T-cell (primary cell): ENCODE results near the gene MAMDC2. TPM values are rescaled to one million over a fixed set of nuclear protein-coding genes. Genes with fewer than 3 reads are reported as not detected.

ENCODE experiments used
- ATAC-seq, 4 experiments: fragments of 200-7000 bp in 3 of 4; fragments of 150-1000 bp in 1 of 4; cut with Tn5 transposase; replicated peaks in 1 of 4; 1 replicate in 3 of 4; 2 replicates in 1 of 4; pipeline ENCODE4 v1.10.0; 2021; ENCODE audit warnings: moderate library complexity in 3 of 4, mild to moderate bottlenecking in 2 of 4, moderate number of reproducible peaks in 1 of 4
- CTCF ChIA-PET, 2 donors: fragments of 300-600 bp; sonication (Branson Sonifier 250); formaldehyde crosslinking; loops; one replicate each; lab custom pipeline; 2022; ENCODE audit warnings: antibody characterized with exemption in 2 of 2; lab: Charles Lee
- POLR2A ChIA-PET, 2 donors: fragments of 300-600 bp; sonication (Branson Sonifier 250); formaldehyde crosslinking; loops; one replicate each; lab custom pipeline; 2022; ENCODE audit warnings: antibody characterized with exemption in 2 of 2; lab: Charles Lee
- DNase-seq, 35 experiments: peaks; one replicate each; pipeline versions ENCODE4 v3.0.0 to v3.0.0-alpha.2; 2013 to 2023
- H3K27ac ChIP-seq: one replicate; pipeline ENCODE4 v1.5.1; 2013; ENCODE audit warnings: low read length
- H3K27me3 ChIP-seq, 2 experiments: replicated peaks in 1 of 2; 1 replicate in 1 of 2; 2 replicates in 1 of 2; pipeline versions ENCODE4 v1.6.1 to v1.7.0; 2013; ENCODE audit warnings: low read length in 1 of 2, mixed read lengths in 1 of 2; ENCODE audit not compliant: control insufficient read depth in 2 of 2, insufficient read depth in 2 of 2; ENCODE audit errors: extremely low read depth in 1 of 2
- H3K36me3 ChIP-seq, 2 donors: 1 replicate in 1 of 2; 2 replicates in 1 of 2; pipeline versions ENCODE4 v1.6.1 to v1.7.0; 2013; ENCODE audit warnings: low read length in 1 of 2; ENCODE audit not compliant: control insufficient read depth in 2 of 2, insufficient read depth in 1 of 2; ENCODE audit errors: extremely low read depth in 1 of 2
- H3K4me1 ChIP-seq, 2 experiments: 1 replicate in 1 of 2; 2 replicates in 1 of 2; pipeline versions ENCODE4 v1.6.1 to v1.7.0; 2013; ENCODE audit warnings: low read length in 2 of 2, mixed read lengths in 1 of 2; ENCODE audit not compliant: insufficient read depth in 2 of 2, control insufficient read depth in 1 of 2; ENCODE audit errors: extremely low read depth in 1 of 2
- H3K4me3 ChIP-seq, 2 donors: 1 replicate in 1 of 2; 2 replicates in 1 of 2; pipeline versions ENCODE4 v1.5.1 to v1.7.0; 2013; ENCODE audit warnings: mild to moderate bottlenecking in 2 of 2, low read length in 1 of 2, moderate library complexity in 1 of 2; ENCODE audit not compliant: control insufficient read depth in 1 of 2; ENCODE audit errors: extremely low read depth in 1 of 2
- H3K9me3 ChIP-seq: 2 replicates; pipeline ENCODE4 v1.7.0; 2013
- H3K27ac Mint-ChIP-seq, 2 donors: one replicate each; pipeline ENCODE4 v1.8.0; 2020 to 2021; ENCODE audit warnings: mild to moderate bottlenecking in 2 of 2, mixed read lengths in 2 of 2
- H3K27me3 Mint-ChIP-seq, 2 donors: one replicate each; pipeline ENCODE4 v1.8.0; 2021 to 2022; ENCODE audit warnings: mixed read lengths in 2 of 2
- H3K36me3 Mint-ChIP-seq: one replicate; pipeline ENCODE4 v1.8.0; 2021; ENCODE audit warnings: mixed read lengths
- H3K4me1 Mint-ChIP-seq, 3 donors: one replicate each; pipeline ENCODE4 v1.8.0; 2020 to 2022; ENCODE audit warnings: mixed read lengths in 3 of 3, mild to moderate bottlenecking in 1 of 3
- H3K4me3 Mint-ChIP-seq, 3 donors: one replicate each; pipeline ENCODE4 v1.8.0; 2020 to 2022; ENCODE audit warnings: mild to moderate bottlenecking in 3 of 3, mixed read lengths in 3 of 3, moderate library complexity in 3 of 3
- H3K9me3 Mint-ChIP-seq, 3 donors: one replicate each; pipeline ENCODE4 v1.8.0; 2020 to 2022; ENCODE audit warnings: mixed read lengths in 3 of 3
- WGBS: methylation state at CpG from one replicate; pipeline ENCODE4 v1.1.5; 2013; ENCODE audit warnings: missing lambda C conversion rate; ENCODE audit not compliant: insufficient coverage; 5-methylcytosine and 5-hydroxymethylcytosine counted together
- total RNA-seq, 35 experiments: library from RNA in 6 of 35; stranded (reverse) in 6 of 35; fragments of 120-200 nt in 1 of 35; gene quantifications; one replicate each; pipeline versions ENCODE4 v1.2.1 to v1.2.4 and lab custom pipeline; 2013 to 2026

The MAMDC2 gene
- total RNA-seq, 5 donors from 2014 or later (not counting 1 experiment from before 2014, with no cell fraction given): 0.09 to 0.19 (median 0.12) TPM; not detected in 2

GRCh38 chr9:70134360-70134759 is 90.7 kb downstream of the MAMDC2 start:
- Histone ChIP-seq H3K9me3 (no peaks in the 10 kb centered on the region), H3K36me3 (no peaks in the 10 kb centered on the region), H3K4me3 (no peak overlapping the region), H3K27me3 (no peaks in the 10 kb centered on the region), H3K4me1 (no peaks in the 10 kb centered on the region), H3K27ac (no peak overlapping the region)
- Mint-ChIP-seq H3K27me3 (peaks cover 0 to 6% of the 10 kb centered on the region in 2 donors), H3K4me1 (no peaks in the 10 kb centered on the region), H3K9me3 (no peaks in the 10 kb centered on the region), H3K4me3 (no peak overlapping the region), H3K27ac (no peak overlapping the region), H3K36me3 (no peaks in the 10 kb centered on the region)
- ChIA-PET CTCF (no interaction called here), POLR2A (no interaction called here)
- 80% methylated on average over 1 of the region's 1 CpG for WGBS
- ATAC-seq: no peak
- no peak for DNase-seq

DNA sequence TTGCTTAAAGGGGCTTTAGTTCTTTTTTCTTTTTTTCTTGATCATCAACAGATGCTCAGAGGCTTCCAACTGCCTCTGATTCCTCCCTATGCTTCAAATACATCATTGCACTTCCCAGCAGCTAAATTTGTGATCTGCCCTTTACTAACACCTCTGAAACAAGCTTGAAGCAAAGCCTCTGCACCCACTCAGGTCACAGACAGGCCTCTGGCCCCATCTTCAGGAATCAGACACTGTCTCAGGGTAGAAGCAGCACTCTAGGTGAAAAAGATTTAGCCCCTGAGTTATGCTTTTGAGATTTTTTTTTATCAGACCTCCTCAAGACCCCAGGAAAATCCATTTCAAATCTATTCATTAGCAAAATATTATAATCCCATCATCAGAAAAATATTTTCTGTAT is 91.5 kb downstream of the MAMDC2 start:
- POLR2A ChIA-PET: no interaction called here
- no peak overlapping the region for H3K27ac Mint-ChIP-seq
- DNase-seq: no peak
- ATAC-seq: no peak
- CTCF ChIA-PET: no interaction called here
- H3K36me3 Mint-ChIP-seq: no peaks in the 10 kb centered on the region
- Histone ChIP-seq H3K27me3 (no peaks in the 10 kb centered on the region), H3K4me1 (no peaks in the 10 kb centered on the region), H3K27ac (no peak overlapping the region), H3K9me3 (no peaks in the 10 kb centered on the region), H3K4me3 (no peak overlapping the region), H3K36me3 (no peaks in the 10 kb centered on the region)
- H3K9me3 Mint-ChIP-seq: no peaks in the 10 kb centered on the region
- no peak overlapping the region for H3K4me3 Mint-ChIP-seq
- H3K27me3 Mint-ChIP-seq: peaks cover 0 to 6% of the 10 kb centered on the region in 2 donors
- H3K4me1 Mint-ChIP-seq: no peaks in the 10 kb centered on the region

- POLR2A ChIA-PET: no interaction called here
- no peaks in the 10 kb centered on the region for H3K9me3 Mint-ChIP-seq
- H3K27me3 Mint-ChIP-seq: peaks cover 0 to 6% of the 10 kb centered on the region in 2 donors
- Histone ChIP-seq H3K4me3 (no peak overlapping the region), H3K27me3 (no peaks in the 10 kb centered on the region), H3K4me1 (no peaks in the 10 kb centered on the region), H3K36me3 (no peaks in the 10 kb centered on the region), H3K27ac (no peak overlapping the region), H3K9me3 (no peaks in the 10 kb centered on the region)
- H3K4me1 Mint-ChIP-seq: no peaks in the 10 kb centered on the region
- no peak overlapping the region for H3K4me3 Mint-ChIP-seq
- H3K27ac Mint-ChIP-seq: no peak overlapping the region
- no peak for ATAC-seq
- no CpG with 5 or more reads among the region's 1 CpG for WGBS
- CTCF ChIA-PET: no interaction called here
- no peaks in the 10 kb centered on the region for H3K36me3 Mint-ChIP-seq
- no peak for DNase-seq
Measured at GRCh38 chr9:70136632-70137031, 93.0 kb downstream of the MAMDC2 start.

DNA sequence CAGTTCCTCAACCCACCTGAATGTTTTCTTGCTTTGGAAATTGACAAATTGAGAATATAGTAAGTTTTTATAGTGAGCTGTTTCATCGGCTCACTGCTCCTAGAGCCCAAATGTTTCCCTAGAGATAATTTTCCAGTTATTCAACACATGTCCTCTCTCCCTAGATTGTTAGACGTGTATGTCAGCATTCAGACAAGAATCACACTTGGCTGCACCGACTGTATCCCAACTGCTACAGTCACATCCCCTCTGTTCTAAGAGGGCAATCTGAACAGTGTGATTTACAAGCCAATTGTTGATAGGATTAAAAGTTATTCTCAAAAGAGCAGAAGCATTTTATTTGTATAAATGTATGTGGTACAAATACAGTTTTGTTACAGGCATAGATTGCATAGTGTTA is 93.9 kb downstream of the MAMDC2 start:
- ChIA-PET CTCF (interaction anchor here in 1 of 2 donors (1.0 kb wide), 1 partner anchor 26 kb away, joined by 3 read pairs; no protein-coding TSS in a partner anchor), POLR2A (no interaction called here)
- Histone ChIP-seq H3K4me1 (no peaks in the 10 kb centered on the region), H3K27me3 (no peaks in the 10 kb centered on the region), H3K9me3 (no peaks in the 10 kb centered on the region), H3K27ac (no peak overlapping the region), H3K4me3 (no peak overlapping the region), H3K36me3 (no peaks in the 10 kb centered on the region)
- DNase-seq: no peak
- Mint-ChIP-seq H3K27ac (no peak overlapping the region), H3K4me3 (no peak overlapping the region), H3K36me3 (no peaks in the 10 kb centered on the region), H3K4me1 (no peaks in the 10 kb centered on the region), H3K27me3 (peaks cover 0 to 6% of the 10 kb centered on the region in 2 donors), H3K9me3 (no peaks in the 10 kb centered on the region)
- WGBS: no CpG with 5 or more reads among the region's 3 CpGs
- ATAC-seq: no peak

DNA sequence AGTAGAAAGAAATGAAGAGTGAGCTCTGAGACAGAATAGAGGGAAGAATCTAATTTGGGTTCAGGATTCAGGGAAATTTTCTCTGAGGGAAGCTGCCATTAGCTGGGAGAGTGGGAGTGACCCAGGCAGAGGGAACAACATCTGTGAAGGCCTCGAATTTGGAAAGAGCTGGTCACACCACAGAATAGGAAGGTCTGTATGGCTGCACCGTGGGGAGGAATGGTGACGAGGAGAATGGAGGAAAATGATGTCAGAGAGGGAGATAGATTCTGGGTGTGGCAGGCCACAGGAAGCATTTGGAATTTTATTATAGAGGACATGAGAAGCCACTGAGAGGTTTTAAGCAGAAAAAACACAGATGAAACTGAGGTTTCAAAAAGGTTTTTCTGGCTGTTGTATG is 98.5 kb downstream of the MAMDC2 start:
- POLR2A ChIA-PET: no interaction called here

DNA sequence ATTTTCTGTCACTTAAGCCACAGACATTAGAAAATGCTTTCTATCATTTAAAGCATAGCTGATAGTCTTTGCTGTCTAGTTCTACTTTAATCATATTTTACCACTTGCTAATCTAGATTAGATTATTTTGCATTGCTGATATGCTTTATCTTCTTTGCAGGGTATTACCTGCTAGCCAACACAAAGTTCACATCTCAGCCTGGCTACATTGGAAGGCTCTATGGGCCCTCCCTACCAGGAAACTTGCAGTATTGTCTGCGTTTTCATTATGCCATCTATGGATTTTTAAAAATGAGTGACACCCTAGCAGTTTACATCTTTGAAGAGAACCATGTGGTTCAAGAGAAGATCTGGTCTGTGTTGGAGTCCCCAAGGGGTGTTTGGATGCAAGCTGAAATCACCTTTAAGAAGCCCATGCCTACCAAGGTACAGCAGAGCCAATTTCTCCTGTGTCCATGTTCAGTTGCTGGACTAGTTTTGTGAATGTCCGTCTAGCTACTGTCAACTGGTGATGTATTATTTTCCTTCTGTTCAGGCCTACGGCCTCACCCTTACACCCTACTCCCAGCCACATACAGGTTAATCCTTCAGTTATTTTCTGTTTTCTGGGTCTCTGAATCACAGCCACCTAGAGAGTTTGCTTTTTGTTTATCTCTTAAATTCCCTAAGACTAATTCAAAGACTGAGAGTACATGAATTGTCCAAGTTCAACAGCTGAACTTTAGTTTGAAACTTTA is 99.9 kb downstream of the MAMDC2 start:
- H3K4me1 Mint-ChIP-seq: no peaks in the 10 kb centered on the region
- ChIA-PET CTCF (no interaction called here), POLR2A (no interaction called here)
- WGBS: 100% methylated on average over 1 of the region's 3 CpGs
- no peak overlapping the region for H3K27ac ChIP-seq
- no peak overlapping the region for H3K4me3 ChIP-seq
- no peaks in the 10 kb centered on the region for H3K4me1 ChIP-seq
- DNase-seq (no peak), ATAC-seq (no peak)
- H3K9me3 ChIP-seq: no peaks in the 10 kb centered on the region
- H3K27me3 ChIP-seq: no peaks in the 10 kb centered on the region
- no peak overlapping the region for H3K4me3 Mint-ChIP-seq
- no peaks in the 10 kb centered on the region for H3K36me3 ChIP-seq
- no peaks in the 10 kb centered on the region for H3K9me3 Mint-ChIP-seq
- no peaks in the 10 kb centered on the region for H3K36me3 Mint-ChIP-seq
- H3K27ac Mint-ChIP-seq: no peak overlapping the region
- peaks cover 0 to 2% of the 10 kb centered on the region in 2 donors for H3K27me3 Mint-ChIP-seq

More for the DNA sequence above, 98.5 kb downstream of the MAMDC2 start:
- H3K27me3 Mint-ChIP-seq: peaks cover 0 to 3% of the 10 kb centered on the region in 2 donors
- H3K9me3 Mint-ChIP-seq: no peaks in the 10 kb centered on the region
- Histone ChIP-seq H3K9me3 (no peaks in the 10 kb centered on the region), H3K4me3 (no peak overlapping the region), H3K4me1 (no peaks in the 10 kb centered on the region), H3K36me3 (no peaks in the 10 kb centered on the region), H3K27me3 (no peaks in the 10 kb centered on the region), H3K27ac (no peak overlapping the region)
- WGBS: 67% methylated on average over 3 of the region's 3 CpGs
- no peak overlapping the region for H3K4me3 Mint-ChIP-seq
- ATAC-seq (no peak), DNase-seq (no peak)
- no peaks in the 10 kb centered on the region for H3K4me1 Mint-ChIP-seq
- H3K27ac Mint-ChIP-seq: no peak overlapping the region
- CTCF ChIA-PET: no interaction called here
- H3K36me3 Mint-ChIP-seq: no peaks in the 10 kb centered on the region
